Body of pancreas (tissue), 4 donors: Measurements from ENCODE around the gene HPSE2. TPM values are rescaled to one million over a fixed set of nuclear protein-coding genes. Genes with fewer than 3 reads are reported as not detected.
"Not testable (repeated sequence)": the region's sequence is repeated elsewhere in the genome, so short reads cannot be mapped to it uniquely, and the experiment has no call there.

Experiments
- ATAC-seq: fragments of 150-250 bp; one replicate; pipeline ENCODE4 v1.9.1; 2016
- DNase-seq, 4 donors: peaks; one replicate each; pipeline ENCODE4 v3.0.0-alpha.2; 2019
- H3K27ac ChIP-seq, 4 donors: fragments of 200-600 bp; sonication (generic); 1 replicate in 3 of 4; 2 replicates in 1 of 4; pipeline versions ENCODE4 v1.5.1 to v1.6.1; 2016 to 2019; ENCODE audit warnings: mild to moderate bottlenecking in 1 of 4, mixed read lengths in 1 of 4, moderate library complexity in 1 of 4
- H3K27me3 ChIP-seq, 2 donors: fragments of 200-600 bp; sonication (generic); one replicate each; pipeline ENCODE4 v1.6.0; 2016; ENCODE audit warnings: mild to moderate bottlenecking in 1 of 2
- H3K36me3 ChIP-seq, 2 donors: fragments of 200-600 bp; sonication (generic); replicated peaks in 1 of 2; 2 replicates each; pipeline ENCODE4 v1.5.1; 2016; ENCODE audit warnings: low read depth in 2 of 2; ENCODE audit not compliant: insufficient read depth in 1 of 2
- H3K4me1 ChIP-seq: fragments of 200-600 bp; sonication (generic); one replicate; pipeline ENCODE4 v1.6.0; 2016
- H3K4me3 ChIP-seq, 2 donors: fragments of 200-600 bp; sonication (generic); 1 replicate in 1 of 2; 2 replicates in 1 of 2; pipeline ENCODE4 v1.5.1; 2016 to 2019
- H3K9me3 ChIP-seq, 3 donors: fragments of 200-600 bp; sonication (generic); 1 replicate in 2 of 3; 2 replicates in 1 of 3; pipeline ENCODE4 v1.5.1; 2016
- CTCF ChIP-seq, 7 experiments: fragments of 450-650 bp in 4 of 7; fragments of 200-600 bp in 3 of 7; sonication (generic) in 3 of 7; IDR thresholded peaks; one replicate each; pipeline ENCODE4 v1.5.1; 2016 to 2019; ENCODE audit warnings: antibody characterized with exemption in 7 of 7
- POLR2A ChIP-seq, 3 donors: fragments of 450-650 bp; IDR thresholded peaks; one replicate each; pipeline ENCODE4 v1.6.1; 2016; ENCODE audit warnings: antibody characterized with exemption in 3 of 3, mild to moderate bottlenecking in 2 of 3
- WGBS, 2 donors: methylation state at CpG; one replicate each; pipeline ENCODE4 v1.1.5; 2017; 5-methylcytosine and 5-hydroxymethylcytosine counted together
- intact Hi-C: fragments of 100-400 bp; cut with DNase I; formaldehyde crosslinking; loops from one replicate; pipeline ENCODE4 v1.15.1; 2023
- total RNA-seq, 2 donors: library from RNA; depleted of rRNA; stranded (reverse); fragments of >200 nt; gene quantifications; one replicate each; pipeline ENCODE4 v1.1.0, GENCODE V29; 2016

HPSE2 gene
- total RNA-seq, 2 donors from 2014 or later = not detected

- no peak for DNase-seq
- TF ChIP-seq POLR2A (IDR thresholded peaks at IDR 0.05) (no peak), CTCF (IDR thresholded peaks at IDR 0.05) (no peak)
- no peak overlapping the region for H3K4me3 ChIP-seq
- no peak overlapping the region for H3K27ac ChIP-seq
- H3K27me3 ChIP-seq = no peaks in the 10 kb centered on the region
- H3K9me3 ChIP-seq = no peaks in the 10 kb centered on the region
- intact Hi-C loops = no loop called here
- ATAC-seq = no peak
- no peaks in the 10 kb centered on the region for H3K36me3 ChIP-seq
- H3K4me1 ChIP-seq = no peaks in the 10 kb centered on the region
Observed at GRCh38 chr10:98994030-98994429, 241.6 kb downstream of the HPSE2 start.

- DNase-seq, H3K9me3 ChIP-seq, intact Hi-C loops, H3K36me3 ChIP-seq, H3K27ac ChIP-seq, ATAC-seq, H3K4me1 ChIP-seq, H3K4me3 ChIP-seq, H3K27me3 ChIP-seq: not testable (repeated sequence)
- WGBS, 2 donors = 81% methylated on average over 9 of the region's 9 CpGs
Observed at GRCh38 chr10:98983751-98984150, 251.9 kb downstream of the HPSE2 start.

GRCh38 chr10:98980353-98980752 lies 255.3 kb downstream of the HPSE2 start:
- no peak for DNase-seq
- Histone ChIP-seq H3K4me1 (no peaks in the 10 kb centered on the region), H3K27me3 (no peaks in the 10 kb centered on the region), H3K36me3 (no peaks in the 10 kb centered on the region), H3K9me3 (peaks cover 0 to 6% (median 0%) of the 10 kb centered on the region in 3 donors), H3K27ac (no peak overlapping the region), H3K4me3 (no peak overlapping the region)
- TF ChIP-seq POLR2A (IDR thresholded peaks at IDR 0.05) (no peak), CTCF (IDR thresholded peaks at IDR 0.05) (no peak)
- 53 to 60% methylated on average over 5 of the region's 5 CpGs for WGBS, 2 donors
- intact Hi-C loops = no loop called here
- ATAC-seq = no peak

GRCh38 chr10:98971464-98971863 lies 264.2 kb downstream of the HPSE2 start:
- no peaks in the 10 kb centered on the region for H3K36me3 ChIP-seq
- no peak for TF ChIP-seq POLR2A (IDR thresholded peaks at IDR 0.05)
- no peak for TF ChIP-seq CTCF (IDR thresholded peaks at IDR 0.05)
- ATAC-seq (no peak), DNase-seq (no peak)
- 29 to 42% methylated on average over 2 of the region's 2 CpGs for WGBS, 2 donors
- H3K4me3 ChIP-seq = no peak overlapping the region
- H3K27ac ChIP-seq = no peak overlapping the region
- peaks cover 0 to 2% (median 0%) of the 10 kb centered on the region in 3 donors for H3K9me3 ChIP-seq
- H3K4me1 ChIP-seq = no peaks in the 10 kb centered on the region
- H3K27me3 ChIP-seq = no peaks in the 10 kb centered on the region
- intact Hi-C loops = no loop called here

GRCh38 chr10:98967601-98968000 lies 268.1 kb downstream of the HPSE2 start:
- Histone ChIP-seq H3K9me3 (no peaks in the 10 kb centered on the region), H3K36me3 (no peaks in the 10 kb centered on the region), H3K27ac (no peak overlapping the region), H3K4me3 (no peak overlapping the region), H3K4me1 (no peaks in the 10 kb centered on the region), H3K27me3 (no peaks in the 10 kb centered on the region)
- ATAC-seq = no peak
- TF ChIP-seq POLR2A (IDR thresholded peaks at IDR 0.05) (no peak), CTCF (IDR thresholded peaks at IDR 0.05) (no peak)
- intact Hi-C loops = no loop called here
- no peak for DNase-seq
